Gastrocnemius medialis (tissue), 4 donors: ENCODE data around the gene ITPK1. TPM values are rescaled to one million over a fixed set of nuclear protein-coding genes. Genes with fewer than 3 reads are reported as not detected.

ENCODE experiments used
- ATAC-seq, 2 donors: fragments of 150-250 bp; one replicate each; pipeline ENCODE4 v1.9.1; 2016
- DNase-seq, 2 donors: peaks; one replicate each; pipeline ENCODE4 v3.0.0-alpha.2; 2019
- H3K27ac ChIP-seq, 4 donors: fragments of 200-600 bp; sonication (generic); 1 replicate in 1 of 4; 2 replicates in 3 of 4; pipeline ENCODE4 v1.5.1; 2016 to 2018; ENCODE audit warnings: mild to moderate bottlenecking in 2 of 4, moderate library complexity in 1 of 4
- H3K27me3 ChIP-seq, 3 donors: fragments of 200-600 bp; sonication (generic) in 2 of 3; 1 replicate in 1 of 3; 2 replicates in 2 of 3; pipeline versions ENCODE4 v1.5.1 to v1.6.0; 2016 to 2019; ENCODE audit warnings: mild to moderate bottlenecking in 1 of 3, moderate library complexity in 1 of 3
- H3K36me3 ChIP-seq, 2 donors: fragments of 200-600 bp; sonication (generic) in 1 of 2; one replicate each; pipeline ENCODE4 v1.5.1; 2017 to 2018
- H3K4me1 ChIP-seq, 2 donors: fragments of 200-600 bp; sonication (generic) in 1 of 2; one replicate each; pipeline ENCODE4 v1.5.1; 2016 to 2017; ENCODE audit warnings: mild to moderate bottlenecking in 2 of 2
- H3K4me3 ChIP-seq, 4 donors: fragments of 200-600 bp; sonication (generic) in 3 of 4; 1 replicate in 1 of 4; 2 replicates in 3 of 4; pipeline ENCODE4 v1.5.1; 2016 to 2019; ENCODE audit warnings: mild to moderate bottlenecking in 2 of 4
- H3K9me3 ChIP-seq, 3 donors: fragments of 200-600 bp; sonication (generic) in 2 of 3; 1 replicate in 1 of 3; 2 replicates in 2 of 3; pipeline ENCODE4 v1.5.1; 2016 to 2019
- CTCF ChIP-seq, 5 experiments: fragments of 450-650 bp in 3 of 5; fragments of 200-600 bp in 2 of 5; sonication (generic) in 2 of 5; IDR thresholded peaks in 4 of 5; conservative IDR thresholded peaks in 1 of 5; 1 replicate in 4 of 5; 2 replicates in 1 of 5; pipeline ENCODE4 v1.5.1; 2016 to 2019; ENCODE audit warnings: antibody characterized with exemption in 5 of 5, mild to moderate bottlenecking in 3 of 5, moderate library complexity in 3 of 5
- POLR2A ChIP-seq, 2 donors: fragments of 450-650 bp; IDR thresholded peaks; one replicate each; pipeline ENCODE4 v1.6.1; 2017; ENCODE audit warnings: antibody characterized with exemption in 2 of 2, mild to moderate bottlenecking in 2 of 2, moderate library complexity in 2 of 2
- in situ Hi-C, 4 donors: fragments of 200-750 bp; cut with MboI; loops; one replicate each; pipeline versions ENCODE4 v1.15.0 to v1.8.0; 2017; ENCODE audit warnings: low sequenced_read_pairs in 4 of 4
- intact Hi-C: fragments of 100-400 bp; cut with DNase I; formaldehyde crosslinking; loops from one replicate; pipeline ENCODE4 v1.15.1; 2023; ENCODE audit warnings: low total_unique reads
- total RNA-seq, 4 donors: library from RNA; depleted of rRNA; stranded (reverse); fragments of >200 nt; gene quantifications; one replicate each; pipeline versions ENCODE4 v1.1.0 to v1.2.3, GENCODE V29; 2016

The ITPK1 gene
- total RNA-seq, 4 donors from 2014 or later, result 49.7 to 80.1 (median 53.6) TPM

- H3K27me3 ChIP-seq, result no peaks in the 10 kb centered on the region
- ATAC-seq, result no peak
- H3K9me3 ChIP-seq, result no peaks in the 10 kb centered on the region
- intact Hi-C loops, result no loop called here
- no peak overlapping the region for H3K4me3 ChIP-seq
- H3K27ac ChIP-seq, result no peak overlapping the region
- H3K4me1 ChIP-seq, result peaks cover 16 to 21% of the 10 kb centered on the region in 2 donors
- no peaks in the 10 kb centered on the region for H3K36me3 ChIP-seq
- in situ Hi-C loops, result no loop called here
- DNase-seq, result no peak
- TF ChIP-seq CTCF (IDR thresholded peaks at IDR 0.05 in 4 of 5, conservative IDR thresholded peaks at IDR 0.05 in 1 of 5) (no peak), POLR2A (IDR thresholded peaks at IDR 0.05) (no peak)
These were observed 86.3 kb downstream of the ITPK1 start for GRCh38 chr14:93029417-93029816.

GRCh38 chr14:93028724-93029076 is 87.0 kb downstream of the ITPK1 start:
- Histone ChIP-seq H3K9me3 (no peaks in the 10 kb centered on the region), H3K36me3 (no peaks in the 10 kb centered on the region), H3K4me3 (no peak overlapping the region), H3K4me1 (peaks cover 16 to 21% of the 10 kb centered on the region in 2 donors), H3K27me3 (no peaks in the 10 kb centered on the region), H3K27ac (no peak overlapping the region)
- no peak for ATAC-seq
- no peak for TF ChIP-seq POLR2A (IDR thresholded peaks at IDR 0.05)
- no peak for TF ChIP-seq CTCF (IDR thresholded peaks at IDR 0.05 in 4 of 5, conservative IDR thresholded peaks at IDR 0.05 in 1 of 5)
- in situ Hi-C loops, result no loop called here
- intact Hi-C loops, result no loop called here
- DNase-seq, result no peak

GRCh38 chr14:93027810-93028723 is 87.7 kb downstream of the ITPK1 start:
- TF ChIP-seq POLR2A (IDR thresholded peaks at IDR 0.05), result no peak
- TF ChIP-seq CTCF (IDR thresholded peaks at IDR 0.05 in 4 of 5, conservative IDR thresholded peaks at IDR 0.05 in 1 of 5), result no peak
- ATAC-seq (no peak), DNase-seq (no peak)
- H3K36me3 ChIP-seq, result no peaks in the 10 kb centered on the region
- no peak overlapping the region for H3K27ac ChIP-seq
- no peak overlapping the region for H3K4me3 ChIP-seq
- H3K27me3 ChIP-seq, result no peaks in the 10 kb centered on the region
- H3K4me1 ChIP-seq, result peaks cover 16 to 18% of the 10 kb centered on the region in 2 donors
- H3K9me3 ChIP-seq, result no peaks in the 10 kb centered on the region
- intact Hi-C loops (no loop called here), in situ Hi-C loops (no loop called here)

GRCh38 chr14:93026339-93026738 is 89.4 kb downstream of the ITPK1 start:
- no peaks in the 10 kb centered on the region for H3K9me3 ChIP-seq
- TF ChIP-seq CTCF (IDR thresholded peaks at IDR 0.05 in 4 of 5, conservative IDR thresholded peaks at IDR 0.05 in 1 of 5), result no peak
- intact Hi-C loops, result no loop called here
- no peak overlapping the region for H3K27ac ChIP-seq
- ATAC-seq (no peak), DNase-seq (no peak)
- no peaks in the 10 kb centered on the region for H3K27me3 ChIP-seq
- peaks cover 0 to under 1% of the 10 kb centered on the region in 2 donors for H3K4me1 ChIP-seq
- in situ Hi-C loops, result no loop called here
- no peak overlapping the region for H3K4me3 ChIP-seq
- no peaks in the 10 kb centered on the region for H3K36me3 ChIP-seq
